ENCODE results near the gene AMFR. TPM values are rescaled to one million over a fixed set of nuclear protein-coding genes. Genes with fewer than 3 reads are reported as not detected.
"Not testable (repeated sequence)": the region's sequence is repeated elsewhere in the genome, so short reads cannot be mapped to it uniquely, and the experiment has no call there.

The AMFR gene
- polyA plus RNA-seq, 3 donors, result 28.3 to 68.1 (median 48.9) TPM

DNA sequence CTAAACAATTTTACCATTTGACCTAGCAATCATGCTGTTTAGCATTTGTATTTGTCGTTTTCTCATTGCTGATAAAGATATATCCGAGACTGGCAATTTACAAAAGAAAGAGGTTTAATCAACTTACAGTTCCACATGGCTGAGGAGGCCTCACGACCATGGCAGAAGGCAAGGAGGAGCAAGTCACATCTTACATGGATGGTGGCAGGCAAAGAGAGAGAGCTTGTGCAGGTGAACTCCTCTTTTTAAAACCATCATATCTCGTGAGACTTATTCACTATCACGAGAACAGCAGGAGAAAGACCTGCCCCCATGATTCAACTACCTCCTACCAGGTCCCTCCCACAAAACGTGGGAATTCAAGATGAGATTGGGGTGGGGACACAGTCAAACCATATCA, 46.3 kb downstream of the AMFR start:
- peaks cover 19 to 33% (median 26%) of the 10 kb centered on the region in 7 donors for H3K9me3 Mint-ChIP-seq
- H3K27me3 ChIP-seq (ENCODE audit: control insufficient read depth in 2 of 2, insufficient read depth in 2 of 2, low read length in 2 of 2); H3K4me3 ChIP-seq (replicated peaks in 1 of 3; ENCODE audit: low read depth in 2 of 3, low read length in 3 of 3); H2AFZ ChIP-seq (ENCODE audit: insufficient read depth, low read depth, low read length, poor library complexity, severe bottlenecking); intact Hi-C loops (cut with micrococcal nuclease); DNase-seq; H3K27me3 Mint-ChIP-seq (ENCODE audit: low read depth in 3 of 3); H3K4me2 ChIP-seq (replicated peaks; ENCODE audit: extremely low read depth, low read length, poor library complexity, severe bottlenecking); H3K79me2 ChIP-seq (ENCODE audit: insufficient read depth, low read length); H3K4me1 ChIP-seq (ENCODE audit: control insufficient read depth in 1 of 2, insufficient read depth in 2 of 2, low read length in 2 of 2); H3K4me3 Mint-ChIP-seq; H3K9ac ChIP-seq (ENCODE audit: insufficient read depth, low read length, poor library complexity, severe bottlenecking); H3K4me1 Mint-ChIP-seq; H3K27ac ChIP-seq (ENCODE audit: low read depth in 1 of 2, low read length in 2 of 2): not testable (repeated sequence)
- Histone ChIP-seq H4K20me1 (ENCODE audit: insufficient read depth, low read length) (peaks cover 47% of the 10 kb centered on the region), H3K9me3 (replicated peaks in 1 of 2; ENCODE audit: control insufficient read depth in 1 of 2, insufficient read depth in 1 of 2, low read length in 2 of 2) (peaks cover 16 to 24% of the 10 kb centered on the region in 2 donors), H3K36me3 (replicated peaks in 1 of 2; ENCODE audit: control insufficient read depth in 1 of 2, insufficient read depth in 2 of 2, low read length in 2 of 2) (peaks cover 55 to 86% of the 10 kb centered on the region in 2 donors)
- peak overlapping the region in 2 of 7 donors; percentile 6 to 69 for H3K27ac Mint-ChIP-seq
- peaks cover 82 to 84% of the 10 kb centered on the region in 2 donors for H3K36me3 Mint-ChIP-seq
- WGBS (ENCODE audit: insufficient coverage), result no CpG with 5 or more reads among the region's 6 CpGs

DNA sequence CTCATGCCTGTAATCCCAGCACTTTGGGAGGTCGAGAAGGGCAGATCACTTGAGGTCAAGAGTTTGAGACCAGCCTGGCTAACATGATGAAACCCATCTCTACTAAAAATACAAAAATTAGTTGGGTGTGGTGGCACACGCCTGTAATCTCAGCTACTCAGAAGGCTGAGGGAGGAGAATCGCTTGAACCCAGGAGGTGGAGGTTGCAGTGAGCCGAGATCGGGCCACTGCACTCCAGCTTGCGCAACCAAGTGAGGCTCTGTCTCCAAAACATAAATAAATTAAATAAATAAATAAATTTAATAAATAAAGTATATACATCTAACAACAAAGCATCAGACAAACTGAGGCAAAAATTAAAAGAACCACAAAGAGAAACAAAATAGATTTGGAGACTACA, 49.6 kb downstream of the AMFR start:
- H3K27me3 ChIP-seq (ENCODE audit: control insufficient read depth in 2 of 2, insufficient read depth in 2 of 2, low read length in 2 of 2); H3K27ac Mint-ChIP-seq; H3K79me2 ChIP-seq (ENCODE audit: insufficient read depth, low read length); H3K9ac ChIP-seq (ENCODE audit: insufficient read depth, low read length, poor library complexity, severe bottlenecking); H3K4me1 ChIP-seq (ENCODE audit: control insufficient read depth in 1 of 2, insufficient read depth in 2 of 2, low read length in 2 of 2); DNase-seq; H2AFZ ChIP-seq (ENCODE audit: insufficient read depth, low read depth, low read length, poor library complexity, severe bottlenecking); H3K4me2 ChIP-seq (replicated peaks; ENCODE audit: extremely low read depth, low read length, poor library complexity, severe bottlenecking); intact Hi-C loops (cut with micrococcal nuclease); H3K27ac ChIP-seq (ENCODE audit: low read depth in 1 of 2, low read length in 2 of 2); H3K4me3 Mint-ChIP-seq; H3K4me1 Mint-ChIP-seq; H3K27me3 Mint-ChIP-seq (ENCODE audit: low read depth in 3 of 3); H3K4me3 ChIP-seq (replicated peaks in 1 of 3; ENCODE audit: low read depth in 2 of 3, low read length in 3 of 3): not testable (repeated sequence)
- Histone ChIP-seq H3K36me3 (replicated peaks in 1 of 2; ENCODE audit: control insufficient read depth in 1 of 2, insufficient read depth in 2 of 2, low read length in 2 of 2) (peaks cover 42 to 86% of the 10 kb centered on the region in 2 donors), H4K20me1 (ENCODE audit: insufficient read depth, low read length) (peaks cover 69% of the 10 kb centered on the region), H3K9me3 (replicated peaks in 1 of 2; ENCODE audit: control insufficient read depth in 1 of 2, insufficient read depth in 1 of 2, low read length in 2 of 2) (peaks cover 10 to 12% of the 10 kb centered on the region in 2 donors)
- peaks cover 7 to 16% (median 12%) of the 10 kb centered on the region in 7 donors for H3K9me3 Mint-ChIP-seq
- WGBS (ENCODE audit: insufficient coverage), result no CpG with 5 or more reads among the region's 6 CpGs
- peaks cover 73 to 81% of the 10 kb centered on the region in 2 donors for H3K36me3 Mint-ChIP-seq

DNA sequence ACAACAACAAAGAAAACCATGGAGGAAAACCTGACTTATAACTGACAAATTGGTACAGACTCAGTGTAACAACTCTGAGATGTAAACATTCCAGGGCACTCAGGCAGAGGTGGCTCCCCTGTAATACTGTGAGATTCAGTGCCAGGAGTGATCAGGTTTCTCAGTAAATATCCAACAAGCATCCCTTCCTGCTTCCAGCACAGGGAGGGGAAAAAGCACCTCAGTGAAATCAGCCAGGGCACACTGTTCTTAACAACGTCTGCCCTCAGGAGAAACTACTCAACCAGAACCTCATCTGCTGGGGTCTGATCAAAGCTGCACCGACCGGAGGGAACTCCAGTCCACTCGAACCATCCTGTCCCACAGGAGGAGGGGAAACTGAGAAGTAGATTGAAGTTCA, 52.3 kb downstream of the AMFR start:
- no CpG with 5 or more reads among the region's 4 CpGs for WGBS (ENCODE audit: insufficient coverage)
- DNase-seq, result no peak
- H3K4me1 Mint-ChIP-seq, result peaks cover 2% of the 10 kb centered on the region
- H3K9me3 ChIP-seq (replicated peaks in 1 of 2; ENCODE audit: control insufficient read depth in 1 of 2, insufficient read depth in 1 of 2, low read length in 2 of 2), result no peaks in the 10 kb centered on the region
- no peak overlapping the region for H3K9ac ChIP-seq (ENCODE audit: insufficient read depth, low read length, poor library complexity, severe bottlenecking)
- intact Hi-C loops (cut with micrococcal nuclease), result no loop called here
- peaks cover 66 to 76% of the 10 kb centered on the region in 2 donors for H3K36me3 Mint-ChIP-seq
- H3K79me2 ChIP-seq (ENCODE audit: insufficient read depth, low read length), result peaks cover 7% of the 10 kb centered on the region
- peaks cover 60% of the 10 kb centered on the region for H4K20me1 ChIP-seq (ENCODE audit: insufficient read depth, low read length)
- no peak overlapping the region for H3K27ac ChIP-seq (ENCODE audit: low read depth in 1 of 2, low read length in 2 of 2)
- TF ChIP-seq, protein P1, sequence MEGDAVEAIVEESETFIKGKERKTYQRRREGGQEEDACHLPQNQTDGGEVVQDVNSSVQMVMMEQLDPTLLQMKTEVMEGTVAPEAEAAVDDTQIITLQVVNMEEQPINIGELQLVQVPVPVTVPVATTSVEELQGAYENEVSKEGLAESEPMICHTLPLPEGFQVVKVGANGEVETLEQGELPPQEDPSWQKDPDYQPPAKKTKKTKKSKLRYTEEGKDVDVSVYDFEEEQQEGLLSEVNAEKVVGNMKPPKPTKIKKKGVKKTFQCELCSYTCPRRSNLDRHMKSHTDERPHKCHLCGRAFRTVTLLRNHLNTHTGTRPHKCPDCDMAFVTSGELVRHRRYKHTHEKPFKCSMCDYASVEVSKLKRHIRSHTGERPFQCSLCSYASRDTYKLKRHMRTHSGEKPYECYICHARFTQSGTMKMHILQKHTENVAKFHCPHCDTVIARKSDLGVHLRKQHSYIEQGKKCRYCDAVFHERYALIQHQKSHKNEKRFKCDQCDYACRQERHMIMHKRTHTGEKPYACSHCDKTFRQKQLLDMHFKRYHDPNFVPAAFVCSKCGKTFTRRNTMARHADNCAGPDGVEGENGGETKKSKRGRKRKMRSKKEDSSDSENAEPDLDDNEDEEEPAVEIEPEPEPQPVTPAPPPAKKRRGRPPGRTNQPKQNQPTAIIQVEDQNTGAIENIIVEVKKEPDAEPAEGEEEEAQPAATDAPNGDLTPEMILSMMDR (IDR thresholded peaks at IDR 0.05), result no peak
- no peak overlapping the region for H2AFZ ChIP-seq (ENCODE audit: insufficient read depth, low read depth, low read length, poor library complexity, severe bottlenecking)
- H3K4me2 ChIP-seq (replicated peaks; ENCODE audit: extremely low read depth, low read length, poor library complexity, severe bottlenecking), result no peak overlapping the region
- H3K4me3 ChIP-seq (replicated peaks in 1 of 3; ENCODE audit: low read depth in 2 of 3, low read length in 3 of 3), result no peak overlapping the region
- no peak overlapping the region for H3K27ac Mint-ChIP-seq
- peaks cover 47 to 86% of the 10 kb centered on the region in 2 donors for H3K36me3 ChIP-seq (replicated peaks in 1 of 2; ENCODE audit: control insufficient read depth in 1 of 2, insufficient read depth in 2 of 2, low read length in 2 of 2)
- no peak overlapping the region for H3K4me3 Mint-ChIP-seq
- H3K27me3 ChIP-seq (ENCODE audit: control insufficient read depth in 2 of 2, insufficient read depth in 2 of 2, low read length in 2 of 2), result no peaks in the 10 kb centered on the region
- H3K4me1 ChIP-seq (ENCODE audit: control insufficient read depth in 1 of 2, insufficient read depth in 2 of 2, low read length in 2 of 2), result no peaks in the 10 kb centered on the region
- H3K27me3 Mint-ChIP-seq (ENCODE audit: low read depth in 3 of 3), result peaks cover 0 to 2% (median 1%) of the 10 kb centered on the region in 3 donors
- no peaks in the 10 kb centered on the region for H3K9me3 Mint-ChIP-seq
